ENCODE measurements around the gene AMOTL1.

AMOTL1 gene

GRCh38 chr11:94767701-94768601, at the start of gene AMOTL1:
AMOTL1 (plus strand) TSS chr11:94768356; CDS start chr11:94768512, 156 bp downstream.
- DNase-seq (ENCODE audit: low read depth): no peak

DNA sequence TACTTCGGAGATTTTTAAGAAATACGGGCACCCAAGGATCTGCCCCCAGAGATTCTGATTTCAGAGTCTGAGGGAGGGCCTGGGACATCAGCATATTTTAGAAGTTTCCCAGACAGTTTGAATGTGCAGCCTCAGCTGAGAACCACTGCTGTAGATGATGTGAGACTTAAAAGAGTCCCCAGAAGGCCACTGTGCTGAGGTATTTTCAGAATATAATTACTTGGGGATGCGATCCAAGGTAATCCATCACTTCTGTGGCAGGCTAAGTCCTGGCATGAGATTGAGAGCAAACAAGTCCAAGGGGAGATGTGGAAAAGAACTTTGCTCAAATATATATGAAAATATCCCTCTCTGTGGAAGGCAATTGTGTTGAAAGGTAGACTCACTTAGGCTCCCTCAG, 48.3 kb upstream of the AMOTL1 start:
- no peak for DNase-seq (ENCODE audit: low read depth)

- no peak for DNase-seq (ENCODE audit: low read depth)
These were observed 46.4 kb upstream of the AMOTL1 start for GRCh38 chr11:94721565-94722292.

- DNase-seq (ENCODE audit: low read depth): no peak
These were observed 45.4 kb upstream of the AMOTL1 start for GRCh38 chr11:94722735-94723134.

DNA sequence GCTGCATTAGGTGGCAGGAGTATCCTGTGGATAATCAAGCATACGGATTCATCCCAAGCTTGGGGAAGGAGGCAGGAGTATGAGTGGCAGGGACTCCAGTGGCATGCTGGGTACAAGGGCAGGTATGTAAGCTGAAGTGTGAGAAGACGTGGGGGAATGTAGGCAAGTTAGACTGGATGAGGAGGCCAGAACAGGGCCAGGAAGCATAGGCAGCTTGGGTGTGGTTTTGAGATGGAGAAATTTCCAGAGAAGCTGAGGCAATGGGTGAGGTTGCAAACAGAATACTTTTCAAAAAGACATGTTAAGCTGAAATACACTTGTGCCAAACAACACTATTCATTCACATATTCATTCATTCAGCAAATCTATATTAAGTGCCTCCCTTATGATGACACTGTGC, 43.1 kb upstream of the AMOTL1 start:
- DNase-seq (ENCODE audit: low read depth): no peak

GRCh38 chr11:94727819-94728218, 40.3 kb upstream of the AMOTL1 start:
- DNase-seq (ENCODE audit: low read depth): no peak

- no peak for DNase-seq (ENCODE audit: low read depth)
These were observed 39.6 kb upstream of the AMOTL1 start for GRCh38 chr11:94728541-94728940.

DNA sequence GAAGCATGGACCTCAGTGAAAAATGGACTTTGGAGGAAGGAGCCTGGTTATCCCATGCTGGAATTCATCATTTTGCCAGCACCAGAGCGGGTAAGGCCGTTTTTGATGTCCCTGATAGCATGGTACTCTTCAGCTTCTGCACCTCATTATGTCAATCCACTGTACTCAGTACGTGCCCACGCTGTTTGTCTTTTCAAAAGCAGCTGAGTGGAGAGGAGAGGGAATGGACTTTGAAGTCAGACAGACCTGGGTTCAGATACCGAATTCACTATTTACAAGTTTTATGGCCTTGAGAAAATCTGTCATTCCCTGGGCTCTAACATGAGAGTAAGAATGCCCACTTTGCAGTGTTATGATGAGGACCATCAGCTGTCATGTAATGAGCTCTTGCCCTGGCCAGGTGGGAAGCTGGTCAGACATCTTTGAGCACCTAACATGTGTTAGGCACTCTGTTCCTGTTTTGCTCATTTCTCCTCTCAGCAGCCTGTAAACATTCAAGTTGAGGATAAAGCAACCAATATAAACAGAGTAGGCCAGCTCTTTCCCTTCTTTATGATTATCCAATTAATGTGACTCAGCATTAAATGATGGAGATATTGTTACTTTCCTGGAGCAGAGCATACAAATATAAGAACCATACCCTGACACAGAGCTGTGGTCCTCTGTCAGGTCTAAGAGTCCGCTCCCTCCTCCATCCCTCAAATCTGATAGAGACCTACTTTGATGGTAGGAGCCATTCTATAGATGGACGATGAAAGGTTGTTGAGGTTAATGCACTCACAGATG, 39.0 kb upstream of the AMOTL1 start:
- DNase-seq (ENCODE audit: low read depth): no peak

DNA sequence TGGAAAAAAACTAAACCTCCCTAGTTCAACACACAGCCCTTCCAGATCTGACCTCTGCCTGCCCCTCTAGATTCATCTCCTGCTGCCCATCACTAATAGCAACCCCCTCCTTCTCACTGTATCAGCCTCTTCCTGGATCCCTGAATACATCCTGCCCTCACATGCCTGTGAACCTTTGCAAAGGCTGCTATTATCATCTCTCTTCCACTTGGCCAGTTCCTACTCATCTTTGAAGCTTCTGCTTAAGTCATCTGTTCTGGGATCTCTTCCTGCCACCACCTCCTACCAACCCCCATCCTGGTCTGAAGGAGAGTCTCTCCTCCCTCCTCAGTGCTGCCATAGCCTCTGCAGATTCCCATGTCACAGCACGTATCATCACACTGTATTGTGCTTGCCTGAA, 38.0 kb upstream of the AMOTL1 start:
- DNase-seq (ENCODE audit: low read depth): no peak

GRCh38 chr11:94731880-94732601, 36.1 kb upstream of the AMOTL1 start:
- DNase-seq (ENCODE audit: low read depth): no peak

GRCh38 chr11:94732617-94733281, 35.4 kb upstream of the AMOTL1 start:
- no peak for DNase-seq (ENCODE audit: low read depth)

DNA sequence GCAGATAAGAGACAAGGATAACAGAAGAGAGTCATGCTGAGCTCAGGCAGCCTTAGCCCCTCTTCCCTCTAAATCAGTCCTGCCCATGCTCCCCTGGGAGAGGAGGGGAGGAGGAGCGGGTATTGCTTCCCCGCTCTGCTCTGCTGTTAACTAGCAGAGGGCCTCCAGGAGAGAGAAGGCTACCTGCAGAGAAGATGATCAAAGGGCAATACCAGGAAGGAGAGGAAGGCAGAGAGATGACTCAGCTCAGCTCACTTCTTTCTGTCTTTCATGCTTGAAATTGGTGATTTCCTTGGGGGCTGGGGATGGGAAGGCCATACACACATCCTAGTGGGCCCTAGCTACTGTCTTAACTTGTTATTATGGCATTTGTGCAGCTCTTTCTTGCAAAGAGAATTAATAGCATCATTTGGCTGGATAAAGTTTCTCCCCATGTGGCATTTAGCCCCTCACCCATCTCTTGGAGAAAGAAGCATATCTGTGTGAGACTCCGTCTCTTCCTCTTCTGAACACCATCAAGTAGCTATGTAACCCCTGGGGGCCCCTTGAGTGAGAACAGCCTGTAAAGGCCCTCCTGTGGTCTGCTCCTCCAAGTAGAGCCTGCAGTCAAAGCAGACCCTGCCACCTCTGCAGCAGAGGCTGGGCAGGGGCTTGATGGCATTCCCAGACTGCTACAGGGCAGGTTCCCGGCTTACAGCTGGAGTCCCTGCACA, 33.4 kb upstream of the AMOTL1 start:
- no peak for DNase-seq (ENCODE audit: low read depth)

DNA sequence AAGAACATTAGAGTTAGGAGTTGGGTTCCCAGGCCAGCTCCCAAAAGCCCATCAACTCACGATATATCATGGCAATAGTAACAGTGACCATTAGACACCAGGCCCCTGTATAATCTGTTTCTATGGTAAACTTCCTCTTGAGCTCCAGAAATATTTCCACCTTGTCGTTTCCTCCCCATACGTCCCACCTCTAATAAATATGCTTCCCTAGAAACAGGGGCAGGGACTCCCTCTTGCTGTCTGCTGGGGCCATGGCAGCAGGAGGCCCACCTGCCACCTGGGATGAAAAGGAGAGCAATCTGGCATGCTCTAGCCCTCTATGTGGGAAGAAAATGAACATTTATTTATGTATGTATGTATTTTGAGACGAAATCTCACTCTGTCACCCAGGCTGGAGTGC, 32.2 kb upstream of the AMOTL1 start:
- DNase-seq (ENCODE audit: low read depth): no peak

DNA sequence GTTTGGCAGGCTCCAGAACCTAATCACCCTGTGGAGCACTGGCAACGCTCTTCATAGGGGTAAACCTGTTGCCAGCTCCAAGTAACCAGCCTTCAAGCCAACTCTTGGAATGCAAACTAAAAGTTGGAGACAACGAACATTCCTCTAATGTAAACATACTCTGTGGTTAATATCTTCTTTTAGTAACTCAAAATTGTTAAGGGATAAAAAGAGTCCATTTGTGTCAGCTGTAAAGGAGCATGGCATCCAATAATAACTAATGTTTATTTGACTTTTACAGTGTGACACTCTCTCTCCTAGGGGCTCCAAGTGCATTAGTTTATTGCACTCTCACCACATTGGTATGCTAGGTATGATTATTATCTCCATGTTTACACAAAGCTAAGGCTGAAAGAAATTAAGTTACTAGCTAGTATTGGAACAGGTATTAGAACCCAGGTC, 31.0 kb upstream of the AMOTL1 start:
- DNase-seq (ENCODE audit: low read depth): no peak

DNA sequence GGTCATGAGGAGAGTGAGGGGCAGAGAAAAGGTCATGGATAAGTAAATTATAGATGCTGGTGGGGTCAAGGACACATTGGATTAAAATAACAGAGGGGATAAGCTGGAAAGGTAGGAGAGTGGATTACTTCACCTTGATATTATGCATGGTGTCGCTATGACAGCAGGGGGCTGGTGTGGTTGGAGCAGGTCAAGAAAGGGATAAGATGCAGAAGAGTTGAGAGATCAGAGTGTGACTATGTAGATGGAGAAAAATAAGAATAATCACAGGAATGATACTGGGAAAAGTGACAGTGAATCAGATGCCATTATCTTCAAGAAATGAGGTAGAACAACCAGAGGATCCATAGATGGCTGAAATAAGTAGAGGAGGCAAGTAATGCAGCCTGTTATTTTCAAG, 29.4 kb upstream of the AMOTL1 start:
- DNase-seq (ENCODE audit: low read depth): no peak

DNA sequence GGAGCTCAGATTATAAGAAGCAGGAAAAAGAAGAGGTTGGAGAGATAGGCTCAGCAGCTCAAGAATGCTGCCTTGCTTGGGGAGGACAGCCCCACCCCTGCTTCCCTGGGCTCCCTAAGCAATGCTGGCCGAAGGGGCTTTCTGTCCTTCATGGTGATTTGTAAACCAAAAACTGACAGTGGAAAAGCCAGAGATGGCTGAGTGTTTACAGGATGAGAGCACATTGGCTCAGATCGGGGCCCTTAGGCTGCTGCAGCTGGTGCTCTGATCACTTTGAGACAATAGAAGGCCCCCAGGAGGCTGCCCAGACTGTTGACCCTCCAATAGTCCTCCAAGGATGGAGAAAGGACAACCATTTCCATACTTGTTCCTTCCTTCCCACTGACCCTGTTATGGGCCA, 28.8 kb upstream of the AMOTL1 start:
- DNase-seq (ENCODE audit: low read depth): no peak

DNA sequence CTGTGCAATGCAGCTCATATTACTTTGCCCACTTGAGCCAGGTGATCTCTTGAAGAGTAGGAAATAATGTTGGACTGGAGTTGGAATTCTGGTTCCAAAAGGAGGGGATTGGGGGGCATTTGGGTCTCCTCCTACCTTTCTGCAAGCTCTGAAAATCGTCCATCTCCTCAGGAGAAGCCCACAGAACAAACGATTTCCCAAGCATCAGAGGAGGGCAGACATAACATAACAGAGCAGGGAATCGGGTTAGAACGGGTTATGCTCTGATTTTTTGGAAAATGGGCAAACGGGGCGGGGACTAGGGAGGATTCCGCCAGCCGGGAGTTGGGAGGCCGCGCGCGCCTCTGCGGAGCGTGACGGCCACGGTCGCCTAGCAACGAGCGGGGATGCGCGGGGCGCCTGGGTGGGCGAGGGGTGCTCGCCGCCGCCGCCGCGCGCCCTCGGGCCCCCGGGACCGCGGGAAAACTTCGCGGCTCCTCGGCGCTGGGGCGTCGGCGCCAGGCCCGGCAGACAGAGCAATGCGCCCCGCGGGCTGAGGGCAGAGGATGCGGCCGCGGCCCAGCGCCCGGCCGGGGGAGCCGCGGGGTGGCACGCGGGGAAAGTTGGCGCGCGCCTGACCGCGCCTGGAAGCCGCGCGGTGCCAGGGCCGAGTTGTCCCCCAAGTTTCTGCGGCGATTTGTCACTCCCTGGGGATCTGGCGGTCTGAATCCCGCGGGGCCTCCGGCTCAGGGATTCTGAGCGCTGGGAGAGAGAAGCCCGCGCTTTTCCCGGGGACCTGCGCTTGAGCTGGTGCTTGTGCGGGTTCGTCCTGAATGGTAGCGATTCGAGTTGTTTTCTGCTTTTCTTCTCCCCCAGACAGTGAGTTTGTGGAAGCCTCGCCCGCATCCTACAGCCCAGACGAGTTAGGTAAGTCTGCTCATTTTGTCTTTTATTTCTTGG, 27.8 kb upstream of the AMOTL1 start:
- no peak for DNase-seq (ENCODE audit: low read depth)

GRCh38 chr11:94741022-94741679, 27.0 kb upstream of the AMOTL1 start:
- DNase-seq (ENCODE audit: low read depth): no peak

GRCh38 chr11:94742665-94743064, 25.5 kb upstream of the AMOTL1 start:
- no peak for DNase-seq (ENCODE audit: low read depth)
